ENCODE measurements around the gene SLC4A3. TPM values are rescaled to one million over a fixed set of nuclear protein-coding genes. Genes with fewer than 3 reads are reported as not detected.

Gene SLC4A3
- total RNA-seq, 1 donor from 2014 or later = 2.1 TPM

GRCh38 chr2:219592736-219593135 is 34.7 kb upstream of the SLC4A3 start:
- TF ChIP-seq CTCF (IDR thresholded peaks at IDR 0.05; ENCODE audit: unreplicated experiment) = no peak
- H3K4me3 Mint-ChIP-seq (ENCODE audit: unreplicated experiment) = no peak overlapping the region

GRCh38 chr2:219593154-219593553 is 34.3 kb upstream of the SLC4A3 start:
- peak overlapping the region; percentile 2 for H3K4me3 Mint-ChIP-seq (ENCODE audit: unreplicated experiment)
- no peaks in the 10 kb centered on the region for H3K36me3 Mint-ChIP-seq (ENCODE audit: low read depth, unreplicated experiment)
- TF ChIP-seq CTCF (IDR thresholded peaks at IDR 0.05; ENCODE audit: unreplicated experiment) = no peak
- peaks cover 12% of the 10 kb centered on the region for H3K4me1 Mint-ChIP-seq (ENCODE audit: unreplicated experiment)
- DNase-seq (ENCODE audit: low spot score) = no peak
- peaks cover 7% of the 10 kb centered on the region for H3K27me3 Mint-ChIP-seq (ENCODE audit: unreplicated experiment)
- H3K9me3 Mint-ChIP-seq (ENCODE audit: unreplicated experiment) = no peaks in the 10 kb centered on the region
- H3K27ac Mint-ChIP-seq (ENCODE audit: unreplicated experiment) = no peak overlapping the region

More at GRCh38 chr2:219592736-219593135, 34.7 kb upstream of the SLC4A3 start:
- Mint-ChIP-seq H3K27me3 (ENCODE audit: unreplicated experiment) (peaks cover 7% of the 10 kb centered on the region), H3K4me1 (ENCODE audit: unreplicated experiment) (peaks cover 10% of the 10 kb centered on the region), H3K9me3 (ENCODE audit: unreplicated experiment) (no peaks in the 10 kb centered on the region), H3K27ac (ENCODE audit: unreplicated experiment) (no peak overlapping the region), H3K36me3 (ENCODE audit: low read depth, unreplicated experiment) (no peaks in the 10 kb centered on the region)
- DNase-seq (ENCODE audit: low spot score) = no peak

GRCh38 chr2:219595256-219595655 is 32.2 kb upstream of the SLC4A3 start:
- Mint-ChIP-seq H3K27me3 (ENCODE audit: unreplicated experiment) (peaks cover 4% of the 10 kb centered on the region), H3K36me3 (ENCODE audit: low read depth, unreplicated experiment) (no peaks in the 10 kb centered on the region), H3K27ac (ENCODE audit: unreplicated experiment) (no peak overlapping the region), H3K9me3 (ENCODE audit: unreplicated experiment) (no peaks in the 10 kb centered on the region), H3K4me3 (ENCODE audit: unreplicated experiment) (no peak overlapping the region), H3K4me1 (ENCODE audit: unreplicated experiment) (peaks cover 15% of the 10 kb centered on the region)
- DNase-seq (ENCODE audit: low spot score) = no peak
- TF ChIP-seq CTCF (IDR thresholded peaks at IDR 0.05; ENCODE audit: unreplicated experiment) = no peak

GRCh38 chr2:219596954-219597551 is 30.4 kb upstream of the SLC4A3 start:
- Mint-ChIP-seq H3K4me1 (ENCODE audit: unreplicated experiment) (peaks cover 15% of the 10 kb centered on the region), H3K36me3 (ENCODE audit: low read depth, unreplicated experiment) (peaks cover 12% of the 10 kb centered on the region), H3K27me3 (ENCODE audit: unreplicated experiment) (peaks cover 2% of the 10 kb centered on the region), H3K9me3 (ENCODE audit: unreplicated experiment) (no peaks in the 10 kb centered on the region), H3K4me3 (ENCODE audit: unreplicated experiment) (peak overlapping the region; percentile 94), H3K27ac (ENCODE audit: unreplicated experiment) (peak overlapping the region; percentile 97)
- TF ChIP-seq CTCF (IDR thresholded peaks at IDR 0.05; ENCODE audit: unreplicated experiment) = no peak
- DNase-seq (ENCODE audit: low spot score) = no peak

GRCh38 chr2:219597552-219598307 is 29.7 kb upstream of the SLC4A3 start, which contains the start of gene STK11IP:
TSS of gene STK11IP (plus strand) at chr2:219597857. CDS start at chr2:219598120, 263 bp downstream.
- Mint-ChIP-seq H3K27ac (ENCODE audit: unreplicated experiment) (peak within 1 kb of the TSS; percentile 97), H3K27me3 (ENCODE audit: unreplicated experiment) (peaks cover 3% of the 10 kb centered on the region), H3K36me3 (ENCODE audit: low read depth, unreplicated experiment) (peaks cover 16% of the 10 kb centered on the region), H3K4me3 (ENCODE audit: unreplicated experiment) (peak within 1 kb of the TSS; percentile 94), H3K9me3 (ENCODE audit: unreplicated experiment) (no peaks in the 10 kb centered on the region), H3K4me1 (ENCODE audit: unreplicated experiment) (peaks cover 15% of the 10 kb centered on the region)
- DNase-seq (ENCODE audit: low spot score) = peak; percentile 90
- no peak for TF ChIP-seq CTCF (IDR thresholded peaks at IDR 0.05; ENCODE audit: unreplicated experiment)
